Skin of body (tissue), 2 donors: Measurements from ENCODE around the gene SEMA3G. TPM values are rescaled to one million over a fixed set of nuclear protein-coding genes. Genes with fewer than 3 reads are reported as not detected.

ENCODE experiments used
- DNase-seq: peaks from one replicate; lab custom pipeline; 2025; lab: John Stamatoyannopoulos, UW
- total RNA-seq: library from RNA; depleted of rRNA; stranded (reverse); fragments of >200 nt; gene quantifications from one replicate; pipeline ENCODE4 v1.2.3, GENCODE V29; 2014

The SEMA3G gene
- total RNA-seq, 1 donor from 2014 or later: 16.2 TPM

DNA sequence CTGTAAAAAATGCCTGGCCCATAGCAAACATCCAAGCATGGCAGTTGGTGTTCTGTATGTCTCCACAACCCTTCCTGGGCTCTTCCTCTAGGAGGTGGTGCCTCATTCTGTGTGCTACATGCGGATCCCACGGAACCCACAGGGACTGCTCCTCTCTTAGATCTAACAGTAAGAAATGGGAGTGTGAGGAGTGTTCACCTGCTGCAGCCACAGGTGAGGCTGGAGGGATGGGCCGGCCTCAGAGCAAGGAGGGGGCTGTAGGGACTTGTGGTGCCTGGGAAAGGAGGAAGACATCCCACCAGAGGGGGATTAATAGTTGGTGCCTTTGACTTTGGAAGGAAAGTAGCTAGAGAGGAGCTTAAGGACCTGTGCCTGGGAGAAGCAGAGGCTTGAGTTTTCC lies 22.2 kb downstream of the SEMA3G start:
- no peak for DNase-seq

DNA sequence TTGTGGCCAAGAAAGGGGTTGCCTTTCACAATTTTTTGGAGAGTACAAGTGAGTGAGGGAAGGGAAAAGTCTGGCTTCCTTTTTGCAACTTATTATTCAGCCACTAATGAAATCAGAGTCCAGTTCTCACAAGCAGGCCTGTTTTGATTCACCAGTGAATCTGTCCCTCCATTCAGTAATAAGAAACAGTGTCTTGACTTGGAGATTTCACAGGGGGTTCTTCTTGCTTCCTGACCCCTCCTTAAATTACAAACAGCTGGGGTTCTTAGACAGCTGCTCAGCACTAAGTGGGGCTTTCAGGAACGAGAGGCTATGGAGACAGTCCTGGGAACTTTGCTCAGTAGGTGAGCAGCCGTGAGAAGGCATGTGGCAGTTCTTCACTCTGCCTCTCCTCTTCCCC lies 24.5 kb downstream of the SEMA3G start:
- DNase-seq: peak; percentile 32

- no peak for DNase-seq
Measured at GRCh38 chr3:52415800-52416199, 29.1 kb downstream of the SEMA3G start.

- no peak for DNase-seq
Measured at GRCh38 chr3:52408466-52408865, 36.4 kb downstream of the SEMA3G start.

DNA sequence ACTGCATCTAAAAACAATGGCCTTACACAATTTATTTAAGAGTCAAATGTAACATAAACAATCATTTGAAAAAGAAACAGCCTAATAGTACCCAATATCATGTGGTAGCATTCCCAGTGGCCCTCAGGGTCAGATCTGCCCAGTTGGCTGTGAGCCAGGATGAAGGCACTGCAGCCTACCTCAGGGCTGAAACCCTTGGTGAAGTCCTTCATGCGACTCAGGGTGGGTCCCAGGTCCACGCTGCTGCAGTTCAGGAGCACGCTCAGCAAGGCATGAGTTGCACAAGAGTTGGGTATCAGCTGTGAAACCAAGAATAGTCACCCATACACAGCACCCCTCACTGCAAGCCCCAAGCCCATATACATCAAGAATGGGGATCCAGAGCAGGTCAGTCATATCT lies 37.1 kb downstream of the SEMA3G start:
- DNase-seq: peak; percentile 25

DNA sequence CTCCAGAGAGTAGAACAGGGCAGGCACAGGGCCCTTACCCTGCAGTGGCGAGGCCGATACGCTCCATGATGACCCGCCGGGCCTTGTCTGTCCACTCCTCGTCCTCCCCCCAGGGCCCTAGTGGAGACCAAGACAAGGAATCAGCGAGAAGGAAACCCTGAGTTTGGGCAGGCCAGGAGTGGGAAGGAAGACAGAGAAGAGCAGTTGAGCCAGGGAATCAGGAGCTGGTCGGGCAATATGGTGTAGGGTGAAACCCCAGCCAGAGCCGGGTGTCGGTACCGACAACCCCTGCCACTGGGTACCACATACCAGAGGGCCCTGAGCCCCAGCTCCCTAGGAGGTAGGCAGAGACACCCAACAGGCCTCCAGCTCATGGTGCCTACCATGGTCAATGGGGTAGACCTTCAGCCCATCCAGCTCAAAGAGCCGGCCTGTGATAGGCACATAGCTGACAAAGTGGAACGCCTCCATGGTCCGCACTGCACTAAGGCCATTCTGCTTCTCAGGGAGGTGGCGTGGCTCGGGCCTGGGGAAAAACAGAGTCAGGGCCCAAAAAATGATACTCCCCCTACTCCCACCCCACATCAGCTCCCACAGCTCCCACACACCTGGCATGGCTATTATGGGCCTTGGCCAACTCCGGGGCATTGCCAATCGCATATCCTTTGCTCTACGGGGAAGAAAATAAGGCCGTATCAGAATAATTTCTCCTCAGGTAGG lies 38.0 kb downstream of the SEMA3G start:
- no peak for DNase-seq

- DNase-seq: peak; percentile 8
Measured at GRCh38 chr3:52406231-52406661, 38.7 kb downstream of the SEMA3G start.

DNA sequence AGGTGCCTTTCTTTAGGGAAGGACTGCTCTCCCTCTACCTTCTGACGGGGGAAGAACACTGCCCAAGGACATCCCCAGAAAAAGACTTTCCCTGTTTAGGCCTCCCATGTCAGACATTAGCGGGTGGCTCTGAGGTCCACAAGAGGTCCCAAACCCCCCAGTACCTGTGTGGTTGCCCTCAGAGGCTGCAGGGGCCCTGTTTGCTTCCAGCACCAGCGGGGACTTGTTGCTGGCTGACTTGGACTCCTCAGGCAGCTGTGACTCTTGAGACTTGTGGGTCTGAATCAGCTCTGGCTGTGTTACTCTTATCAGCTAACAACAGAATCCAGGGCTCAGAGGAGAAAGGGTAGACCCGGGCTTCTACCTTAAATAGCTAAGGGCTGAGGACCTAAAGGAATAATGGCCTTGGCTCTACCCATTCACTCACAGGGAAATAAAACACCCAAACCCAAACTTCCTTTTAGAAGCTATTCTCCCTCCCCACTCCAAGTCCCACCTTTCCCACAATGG lies 39.2 kb downstream of the SEMA3G start:
- no peak for DNase-seq

GRCh38 chr3:52405066-52405465 lies 39.8 kb downstream of the SEMA3G start:
- DNase-seq: no peak

DNA sequence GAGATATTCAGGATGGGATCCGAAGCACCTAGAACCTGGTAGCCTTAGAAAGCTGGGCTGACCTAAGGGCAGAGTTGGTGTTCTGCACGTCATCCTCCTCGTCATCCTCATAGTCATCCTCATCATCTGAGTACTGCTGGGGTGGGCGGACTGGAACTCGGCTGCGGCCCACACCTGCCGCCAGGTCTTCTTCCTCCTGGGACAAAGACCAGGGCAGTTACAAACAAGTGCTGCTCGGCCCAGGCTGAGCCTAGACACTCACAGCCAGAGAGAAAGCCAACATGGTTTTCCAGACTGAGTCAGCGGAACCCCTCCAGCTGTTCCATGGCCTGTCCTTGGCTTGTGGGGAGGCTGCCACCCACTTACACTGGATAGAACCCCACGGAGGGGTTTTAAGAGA lies 40.5 kb downstream of the SEMA3G start:
- no peak for DNase-seq

DNA sequence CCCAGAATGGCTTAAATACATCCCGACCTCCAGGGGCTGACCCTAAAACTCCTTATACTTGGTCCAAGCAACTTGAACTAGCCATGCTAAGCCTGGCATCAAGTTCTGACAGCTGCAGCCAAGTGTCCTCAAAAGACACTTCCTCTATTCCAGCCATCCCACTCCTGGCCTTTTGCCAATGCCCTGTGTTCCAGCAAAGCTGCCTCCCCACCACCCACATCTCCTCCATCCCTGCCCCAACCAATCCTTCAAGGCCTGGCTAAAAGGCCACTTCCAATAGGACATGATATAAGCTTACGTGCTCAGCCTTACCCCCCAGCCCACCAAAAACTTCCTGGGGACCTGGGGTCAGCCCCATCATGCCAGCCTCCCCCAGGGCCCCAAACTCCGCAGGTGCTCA lies 40.9 kb downstream of the SEMA3G start:
- no peak for DNase-seq

DNA sequence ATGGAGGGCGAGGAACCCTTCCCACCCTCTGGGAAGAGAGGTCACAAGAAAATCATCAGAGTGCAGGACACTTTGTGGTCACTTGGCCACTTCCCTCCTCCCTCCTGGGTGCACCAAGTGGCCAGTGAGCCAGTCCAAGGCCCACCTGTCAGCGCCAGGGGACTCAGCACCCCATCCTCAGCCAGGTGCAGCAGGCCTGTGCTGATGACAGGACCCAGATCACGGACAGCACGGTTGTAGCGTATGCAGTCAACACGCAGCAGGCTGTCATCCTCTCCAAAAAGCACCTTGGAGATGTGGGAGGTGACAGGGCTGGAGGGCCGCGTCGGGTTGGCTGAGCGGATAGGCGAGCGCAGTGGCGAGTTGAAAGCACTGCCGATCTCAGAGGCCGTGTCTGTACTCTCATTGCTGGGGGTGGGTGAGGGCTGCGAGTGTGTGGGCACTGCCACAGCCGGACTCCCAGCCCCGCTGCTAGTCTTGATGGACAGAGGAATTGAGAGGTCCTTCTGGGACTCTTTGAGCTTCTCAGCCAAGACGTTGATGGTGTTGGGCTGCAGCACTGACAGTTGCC lies 41.5 kb downstream of the SEMA3G start:
- no peak for DNase-seq

GRCh38 chr3:52402706-52403270 lies 42.1 kb downstream of the SEMA3G start:
- DNase-seq: no peak

GRCh38 chr3:52402101-52402521 lies 42.8 kb downstream of the SEMA3G start:
- no peak for DNase-seq

DNA sequence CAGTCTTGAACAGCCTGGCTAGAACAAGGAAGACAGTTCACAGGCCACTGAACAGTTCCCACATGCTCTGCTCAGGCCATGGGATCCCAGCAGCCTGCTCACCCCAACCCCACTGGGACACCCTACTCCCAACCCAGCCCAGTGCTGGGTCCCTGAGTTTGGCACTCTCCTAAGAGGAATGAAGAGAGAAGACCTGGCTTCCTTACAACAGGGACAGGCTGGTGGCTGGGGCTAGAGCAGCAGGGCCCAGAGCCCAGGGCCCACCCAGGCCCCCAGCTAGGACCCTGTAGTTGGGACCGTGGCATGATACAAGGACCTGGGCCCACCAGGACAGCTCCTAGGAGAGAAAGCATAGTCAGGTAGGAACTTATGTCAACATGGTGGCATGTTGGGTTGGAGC lies 43.4 kb downstream of the SEMA3G start:
- no peak for DNase-seq

DNA sequence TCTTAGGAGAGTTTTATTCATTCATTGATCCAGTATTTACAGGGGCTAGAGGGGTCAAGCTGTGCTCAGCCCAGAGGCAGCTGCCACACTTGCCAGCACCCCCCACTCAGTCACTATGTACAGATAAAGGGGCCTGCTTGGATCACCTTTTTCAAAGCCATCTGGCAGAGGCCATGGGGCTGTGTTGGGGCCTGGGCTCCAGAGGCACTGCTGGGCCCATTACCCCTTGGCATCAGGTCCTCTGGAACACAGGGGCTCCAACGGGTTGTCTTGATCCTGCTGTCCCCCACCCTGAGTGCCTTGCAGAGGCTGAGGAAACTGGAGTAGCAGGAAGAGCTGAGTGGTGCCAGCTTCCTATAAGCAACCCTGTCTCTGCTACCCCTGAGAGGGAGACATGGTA lies 43.9 kb downstream of the SEMA3G start:
- DNase-seq: no peak

- DNase-seq: no peak
Measured at GRCh38 chr3:52400275-52400793, 44.6 kb downstream of the SEMA3G start.

DNA sequence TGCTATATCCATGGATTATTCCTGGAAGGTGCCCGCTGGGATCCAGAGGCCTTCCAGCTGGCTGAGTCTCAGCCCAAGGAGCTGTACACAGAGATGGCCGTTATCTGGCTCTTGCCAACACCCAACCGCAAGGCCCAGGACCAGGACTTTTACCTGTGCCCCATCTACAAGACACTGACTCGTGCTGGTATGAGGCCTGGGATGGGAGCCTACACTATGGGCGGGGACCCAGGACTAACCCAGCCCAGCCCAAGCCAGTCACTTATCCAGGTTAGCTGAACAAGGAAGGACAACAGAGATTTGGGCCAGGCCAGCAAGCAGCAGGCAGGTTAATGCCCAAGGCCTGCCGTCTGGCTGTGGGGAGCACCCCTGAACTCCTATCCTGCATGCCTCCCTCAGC lies 45.3 kb downstream of the SEMA3G start:
- no peak for DNase-seq

DNA sequence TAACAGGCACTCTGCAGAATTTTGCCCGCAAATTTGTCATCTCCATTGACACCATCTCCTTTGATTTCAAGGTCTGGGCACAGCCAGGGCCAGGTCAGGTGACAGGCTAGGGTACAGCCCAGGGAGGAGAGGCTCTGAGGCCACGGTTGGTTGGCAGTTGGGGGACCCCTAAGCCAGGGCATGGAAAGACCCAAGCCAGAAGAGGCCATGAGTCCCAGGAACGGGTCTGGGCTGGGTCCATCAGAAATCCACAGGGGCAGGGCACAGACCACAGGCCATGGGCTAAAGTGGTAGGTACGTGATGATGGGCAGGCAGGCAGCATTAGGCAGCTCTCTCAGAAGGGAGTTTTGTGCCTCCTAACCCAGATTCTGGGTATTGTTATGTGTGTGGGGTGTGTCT lies 45.8 kb downstream of the SEMA3G start:
- no peak for DNase-seq

DNA sequence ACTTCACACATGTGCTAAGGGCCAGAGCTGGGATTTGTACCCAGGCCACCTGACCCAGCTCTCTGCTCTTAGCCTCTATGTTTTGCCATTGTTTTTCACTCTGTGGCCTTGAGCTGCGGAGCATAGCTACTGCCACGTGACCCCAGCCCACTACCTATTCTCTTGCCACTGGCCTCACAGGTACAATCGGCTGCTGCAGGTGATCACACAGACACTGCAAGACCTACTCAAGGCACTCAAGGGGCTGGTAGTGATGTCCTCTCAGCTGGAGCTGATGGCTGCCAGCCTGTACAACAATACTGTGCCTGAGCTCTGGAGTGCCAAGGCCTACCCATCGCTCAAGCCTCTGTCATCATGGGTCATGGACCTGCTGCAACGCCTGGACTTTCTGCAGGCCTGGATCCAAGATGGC lies 46.2 kb downstream of the SEMA3G start:
- no peak for DNase-seq

GRCh38 chr3:52397676-52398399 lies 47.1 kb downstream of the SEMA3G start:
- no peak for DNase-seq
